ENCODE data around the gene UBE2G2. TPM values are rescaled to one million over a fixed set of nuclear protein-coding genes. Genes with fewer than 3 reads are reported as not detected.

UBE2G2 gene
- total RNA-seq, 2 donors from 2014 or later, result 46.9 to 75.7 TPM

DNA sequence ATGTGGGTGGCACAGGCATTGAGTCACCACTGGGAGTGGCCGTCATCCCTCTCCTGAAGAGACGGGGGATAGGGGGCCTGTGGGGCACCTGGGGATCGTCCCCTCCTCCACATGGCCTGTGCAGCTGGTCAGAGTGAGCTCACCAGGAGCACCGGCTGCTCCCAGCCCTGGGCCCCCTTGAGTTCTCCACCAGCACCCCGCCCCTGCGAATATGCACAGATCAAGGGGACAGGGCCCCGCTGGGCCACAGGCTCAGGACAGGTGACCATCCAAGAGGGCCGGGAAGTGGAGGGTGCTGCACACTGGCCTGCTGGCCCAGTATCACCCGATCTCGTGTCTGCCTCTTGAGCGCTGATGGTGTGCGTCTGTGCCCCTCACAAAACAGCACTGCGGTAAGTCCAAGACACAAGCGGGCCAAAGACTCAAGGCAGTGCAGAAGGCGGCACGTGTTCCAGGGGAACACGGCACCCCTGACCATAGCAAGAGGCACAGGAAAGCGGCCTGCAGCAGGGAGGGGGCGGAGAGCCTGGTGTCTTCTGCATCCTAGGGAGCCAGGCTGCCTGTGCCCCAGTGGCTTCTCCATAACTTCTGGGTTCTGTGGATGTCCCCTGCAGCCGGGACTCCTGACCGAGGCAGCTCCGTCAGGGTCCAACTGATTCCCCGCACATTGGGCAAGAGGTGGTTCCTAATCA is 72.1 kb downstream of the UBE2G2 start:
- Histone ChIP-seq H3K27me3 (replicated peaks; ENCODE audit: insufficient read depth) (peaks cover 4% of the 10 kb centered on the region), H3K4me3 (no peak overlapping the region), H3K27ac (no peak overlapping the region), H3K9me3 (no peaks in the 10 kb centered on the region), H3K36me3 (no peaks in the 10 kb centered on the region), H3K4me1 (replicated peaks) (no peaks in the 10 kb centered on the region)
- intact Hi-C loops (cut with DNase I), result no loop called here
- 87% methylated on average over 23 of the region's 23 CpGs for whole genome bisulfite sequencing
- TF ChIP-seq CTCF (IDR thresholded peaks at IDR 0.05) (no peak), POLR2A (IDR thresholded peaks at IDR 0.05) (no peak), POLR2AphosphoS5 (IDR thresholded peaks at IDR 0.05) (no peak)
- no peak for DNase-seq (ENCODE audit: low spot score)

GRCh38 chr21:44728716-44729115 is 72.9 kb downstream of the UBE2G2 start:
- H3K27me3 ChIP-seq (replicated peaks; ENCODE audit: insufficient read depth), result peaks cover 8% of the 10 kb centered on the region
- H3K36me3 ChIP-seq, result no peaks in the 10 kb centered on the region
- 86% methylated on average over 14 of the region's 14 CpGs for WGBS
- intact Hi-C loops (cut with DNase I), result no loop called here
- H3K9me3 ChIP-seq, result no peaks in the 10 kb centered on the region
- H3K4me3 ChIP-seq, result no peak overlapping the region
- no peaks in the 10 kb centered on the region for H3K4me1 ChIP-seq (replicated peaks)
- TF ChIP-seq POLR2AphosphoS5 (IDR thresholded peaks at IDR 0.05) (no peak), POLR2A (IDR thresholded peaks at IDR 0.05) (no peak), CTCF (IDR thresholded peaks at IDR 0.05) (no peak)
- DNase-seq (ENCODE audit: low spot score), result no peak
- H3K27ac ChIP-seq, result no peak overlapping the region

DNA sequence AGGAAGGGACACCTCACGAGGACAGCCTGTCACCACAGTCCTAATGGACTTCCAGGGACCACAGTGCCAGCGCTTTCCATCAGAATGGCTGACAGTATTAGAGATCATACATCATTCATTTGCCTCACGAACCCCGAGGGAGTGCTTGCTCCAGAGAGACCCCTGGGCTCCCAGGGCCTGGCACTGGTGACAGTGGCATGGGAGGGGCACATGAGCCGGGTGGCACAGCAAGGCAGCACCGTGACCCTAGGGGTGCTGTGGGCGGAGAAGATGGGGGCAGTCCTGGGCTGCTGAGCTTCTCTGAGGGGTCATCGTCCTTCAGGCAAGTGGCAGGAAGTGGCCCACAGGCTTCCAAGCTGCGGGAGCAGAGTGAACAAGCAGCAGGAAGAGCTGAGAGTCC is 73.9 kb downstream of the UBE2G2 start:
- WGBS, result 81% methylated on average over 9 of the region's 9 CpGs
- no peak for TF ChIP-seq POLR2AphosphoS5 (IDR thresholded peaks at IDR 0.05)
- TF ChIP-seq CTCF (IDR thresholded peaks at IDR 0.05), result no peak
- TF ChIP-seq POLR2A (IDR thresholded peaks at IDR 0.05), result no peak

GRCh38 chr21:44727321-44727720 is 74.3 kb downstream of the UBE2G2 start:
- Histone ChIP-seq H3K4me3 (no peak overlapping the region), H3K36me3 (no peaks in the 10 kb centered on the region), H3K27ac (no peak overlapping the region), H3K9me3 (no peaks in the 10 kb centered on the region), H3K27me3 (replicated peaks; ENCODE audit: insufficient read depth) (peaks cover 15% of the 10 kb centered on the region), H3K4me1 (replicated peaks) (no peaks in the 10 kb centered on the region)
- 98% methylated on average over 8 of the region's 8 CpGs for WGBS
- TF ChIP-seq POLR2AphosphoS5 (IDR thresholded peaks at IDR 0.05), result no peak
- no peak for TF ChIP-seq CTCF (IDR thresholded peaks at IDR 0.05)
- no peak for TF ChIP-seq POLR2A (IDR thresholded peaks at IDR 0.05)
- DNase-seq (ENCODE audit: low spot score), result no peak
- intact Hi-C loops (cut with DNase I), result no loop called here

More for the DNA sequence above, 73.9 kb downstream of the UBE2G2 start:
- Histone ChIP-seq H3K4me1 (replicated peaks) (no peaks in the 10 kb centered on the region), H3K36me3 (no peaks in the 10 kb centered on the region), H3K27me3 (replicated peaks; ENCODE audit: insufficient read depth) (peaks cover 15% of the 10 kb centered on the region), H3K9me3 (no peaks in the 10 kb centered on the region), H3K27ac (no peak overlapping the region), H3K4me3 (no peak overlapping the region)
- no peak for DNase-seq (ENCODE audit: low spot score)
- intact Hi-C loops (cut with DNase I), result no loop called here

GRCh38 chr21:44726826-44727225 is 74.8 kb downstream of the UBE2G2 start:
- no peaks in the 10 kb centered on the region for H3K4me1 ChIP-seq (replicated peaks)
- no peak for TF ChIP-seq POLR2AphosphoS5 (IDR thresholded peaks at IDR 0.05)
- no peak for TF ChIP-seq CTCF (IDR thresholded peaks at IDR 0.05)
- no peaks in the 10 kb centered on the region for H3K9me3 ChIP-seq
- H3K27ac ChIP-seq, result no peak overlapping the region
- H3K4me3 ChIP-seq, result no peak overlapping the region
- peaks cover 15% of the 10 kb centered on the region for H3K27me3 ChIP-seq (replicated peaks; ENCODE audit: insufficient read depth)
- H3K36me3 ChIP-seq, result no peaks in the 10 kb centered on the region
- intact Hi-C loops (cut with DNase I), result no loop called here
- WGBS, result 80% methylated on average over 6 of the region's 6 CpGs
- DNase-seq (ENCODE audit: low spot score), result no peak

Measured in prostate gland (tissue), 2 donors.